DOHH2 (cell line): ENCODE data around the gene ADAMTS16.

ENCODE experiments used
- H3F3A ChIP-seq: fragments of 200-600 bp; sonication (generic), shearing (Covaris generic); 2 replicates; pipeline ENCODE4 v1.6.0; 2016; ENCODE audit warnings: antibody characterized with exemption, mild to moderate bottlenecking; ENCODE audit not compliant: control insufficient read depth, insufficient read depth
- H3K27ac ChIP-seq: fragments of 200-600 bp; sonication (generic); 2 replicates; pipeline ENCODE4 v1.5.1; 2014; ENCODE audit warnings: low read depth, mild to moderate bottlenecking, low read length, moderate library complexity
- H3K27me3 ChIP-seq: fragments of 200-600 bp; sonication (generic); 2 replicates; pipeline ENCODE4 v1.6.1; 2014; ENCODE audit warnings: mild to moderate bottlenecking, low read length, mixed read lengths; ENCODE audit not compliant: control insufficient read depth
- H3K36me3 ChIP-seq: fragments of 200-600 bp; sonication (generic); 2 replicates; pipeline ENCODE4 v1.6.1; 2014; ENCODE audit warnings: mild to moderate bottlenecking, low read length, moderate library complexity, mixed read lengths; ENCODE audit not compliant: control insufficient read depth
- H3K4me1 ChIP-seq: fragments of 200-600 bp; sonication (generic); 2 replicates; pipeline ENCODE4 v1.6.1; 2014; ENCODE audit warnings: mild to moderate bottlenecking, low read length, mixed read lengths; ENCODE audit not compliant: control insufficient read depth
- H3K4me2 ChIP-seq: fragments of 200-600 bp; sonication (generic); 2 replicates; pipeline ENCODE4 v1.6.0; 2014; ENCODE audit warnings: mild to moderate bottlenecking, low read length, moderate library complexity
- H3K4me3 ChIP-seq: fragments of 200-600 bp; sonication (generic); 2 replicates; pipeline ENCODE4 v1.5.1; 2014; ENCODE audit warnings: mild to moderate bottlenecking, low read length, mixed read lengths
- H3K79me2 ChIP-seq: fragments of 200-600 bp; sonication (generic); 2 replicates; pipeline ENCODE4 v1.6.1; 2014; ENCODE audit warnings: mild to moderate bottlenecking, low read length, mixed read lengths; ENCODE audit not compliant: control insufficient read depth
- H3K9me2 ChIP-seq: fragments of 200-600 bp; sonication (generic); replicated peaks from 2 replicates; pipeline ENCODE4 v1.6.1; 2014; ENCODE audit warnings: mild to moderate bottlenecking, low read length, mixed read lengths; ENCODE audit not compliant: control insufficient read depth
- H3K9me3 ChIP-seq: fragments of 200-600 bp; sonication (generic); 2 replicates; pipeline ENCODE4 v1.6.1; 2014; ENCODE audit warnings: antibody characterized with exemption, low read length, mixed read lengths; ENCODE audit not compliant: control insufficient read depth, insufficient read depth
- H4K20me1 ChIP-seq: fragments of 200-600 bp; sonication (generic); 2 replicates; pipeline ENCODE4 v1.6.0; 2014; ENCODE audit warnings: low read depth, mild to moderate bottlenecking, antibody characterized with exemption, low read length, moderate library complexity; ENCODE audit not compliant: control insufficient read depth, insufficient read depth
- CTCF ChIP-seq: fragments of 200-600 bp; sonication (generic); IDR thresholded peaks from one replicate; pipeline ENCODE4 v1.5.1; 2014; ENCODE audit warnings: antibody characterized with exemption, mild to moderate bottlenecking, low read depth, low read length; ENCODE audit not compliant: poor library complexity, severe bottlenecking
- EZH2phosphoT487 ChIP-seq: fragments of 200-600 bp; sonication (generic); IDR thresholded peaks from 2 replicates; pipeline ENCODE4 v1.6.1; 2017; ENCODE audit warnings: borderline replicate concordance, mild to moderate bottlenecking, antibody characterized with exemption, low read length, moderate library complexity, mixed read lengths

ADAMTS16 gene

GRCh38 chr5:5116956-5117355, 23.2 kb upstream of the ADAMTS16 start:
- Histone ChIP-seq H3K4me2 (no peak overlapping the region), H3K79me2 (no peaks in the 10 kb centered on the region), H3F3A (no peaks in the 10 kb centered on the region), H3K4me3 (no peak overlapping the region), H3K9me3 (no peaks in the 10 kb centered on the region), H3K36me3 (no peaks in the 10 kb centered on the region), H3K9me2 (no peaks in the 10 kb centered on the region), H3K27ac (no peak overlapping the region), H4K20me1 (no peaks in the 10 kb centered on the region), H3K27me3 (no peaks in the 10 kb centered on the region), H3K4me1 (no peaks in the 10 kb centered on the region)
- TF ChIP-seq EZH2phosphoT487 (no peak), CTCF (no peak)

- no peaks in the 10 kb centered on the region for H3F3A ChIP-seq
- no peaks in the 10 kb centered on the region for H3K36me3 ChIP-seq
- no peaks in the 10 kb centered on the region for H3K9me3 ChIP-seq
- no peaks in the 10 kb centered on the region for H3K27me3 ChIP-seq
- TF ChIP-seq CTCF, result no peak
- no peak for TF ChIP-seq EZH2phosphoT487
- no peaks in the 10 kb centered on the region for H3K4me1 ChIP-seq
- H3K9me2 ChIP-seq, result no peaks in the 10 kb centered on the region
- H3K4me2 ChIP-seq, result no peak overlapping the region
- H3K4me3 ChIP-seq, result no peak overlapping the region
- H4K20me1 ChIP-seq, result no peaks in the 10 kb centered on the region
- H3K27ac ChIP-seq, result no peak overlapping the region
- no peaks in the 10 kb centered on the region for H3K79me2 ChIP-seq
Measured at GRCh38 chr5:5122776-5123175, 17.4 kb upstream of the ADAMTS16 start.

- H3K27ac ChIP-seq, result no peak overlapping the region
- no peaks in the 10 kb centered on the region for H3K4me1 ChIP-seq
- H3K9me2 ChIP-seq, result no peaks in the 10 kb centered on the region
- H3K4me2 ChIP-seq, result no peak overlapping the region
- no peaks in the 10 kb centered on the region for H3F3A ChIP-seq
- no peaks in the 10 kb centered on the region for H3K27me3 ChIP-seq
- no peaks in the 10 kb centered on the region for H3K79me2 ChIP-seq
- no peak overlapping the region for H3K4me3 ChIP-seq
- no peak for TF ChIP-seq EZH2phosphoT487
- H3K36me3 ChIP-seq, result no peaks in the 10 kb centered on the region
- no peaks in the 10 kb centered on the region for H3K9me3 ChIP-seq
- no peaks in the 10 kb centered on the region for H4K20me1 ChIP-seq
Measured at GRCh38 chr5:5124231-5124630, 15.9 kb upstream of the ADAMTS16 start.

GRCh38 chr5:5126444-5126843, 13.7 kb upstream of the ADAMTS16 start:
- Histone ChIP-seq H3K4me2 (no peak overlapping the region), H3K36me3 (no peaks in the 10 kb centered on the region), H3K9me2 (no peaks in the 10 kb centered on the region), H3K27ac (no peak overlapping the region), H3K79me2 (no peaks in the 10 kb centered on the region), H3K9me3 (no peaks in the 10 kb centered on the region), H3K4me3 (no peak overlapping the region), H3K27me3 (no peaks in the 10 kb centered on the region), H3F3A (no peaks in the 10 kb centered on the region), H3K4me1 (no peaks in the 10 kb centered on the region), H4K20me1 (no peaks in the 10 kb centered on the region)
- TF ChIP-seq EZH2phosphoT487, result no peak
- no peak for TF ChIP-seq CTCF
